Measurements from ENCODE around the gene FALEC.
A peak's percentile ranks its signal among the peaks of the same experiment; 100 is the strongest.

Gene FALEC

DNA sequence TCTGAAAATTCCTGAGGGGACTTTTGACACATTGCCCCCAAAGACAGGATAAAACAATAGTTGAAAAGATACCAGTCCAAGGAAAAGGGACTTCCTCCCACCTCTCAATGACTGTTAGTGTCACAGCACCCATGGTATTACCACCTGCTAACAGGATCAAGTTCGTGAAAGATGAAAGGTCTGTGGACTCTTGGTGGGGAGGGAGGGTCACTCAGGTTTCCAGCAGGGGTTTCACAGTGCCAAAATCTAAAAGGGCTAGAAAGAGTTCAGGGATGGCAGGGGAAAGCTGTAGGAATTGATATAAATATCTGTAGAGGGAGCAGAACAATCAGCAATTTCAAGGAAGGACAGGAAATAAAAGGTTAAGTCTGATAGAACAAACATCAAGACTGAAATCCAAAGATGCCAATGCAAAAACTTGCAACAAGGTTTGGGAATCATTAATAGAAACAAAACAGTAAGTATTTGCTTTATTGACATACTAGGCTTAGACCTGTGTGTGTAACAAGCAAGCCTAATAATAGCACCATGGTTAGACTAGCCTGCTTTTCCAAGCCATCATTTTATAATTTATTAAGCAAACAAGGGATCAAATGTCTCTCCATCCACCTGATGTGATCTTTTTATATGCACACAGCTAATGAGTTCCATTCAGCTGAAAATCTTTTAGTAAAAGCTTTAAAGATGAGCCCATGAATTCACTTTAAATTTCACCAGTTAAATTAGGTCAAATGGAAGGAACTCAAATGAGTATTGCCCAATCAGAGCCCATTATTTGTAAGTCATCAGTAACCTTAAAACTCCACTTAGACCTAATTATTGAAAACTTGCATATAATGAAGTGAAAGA lies 60.2 kb downstream of the FALEC start:
- TF ChIP-seq, protein P1, sequence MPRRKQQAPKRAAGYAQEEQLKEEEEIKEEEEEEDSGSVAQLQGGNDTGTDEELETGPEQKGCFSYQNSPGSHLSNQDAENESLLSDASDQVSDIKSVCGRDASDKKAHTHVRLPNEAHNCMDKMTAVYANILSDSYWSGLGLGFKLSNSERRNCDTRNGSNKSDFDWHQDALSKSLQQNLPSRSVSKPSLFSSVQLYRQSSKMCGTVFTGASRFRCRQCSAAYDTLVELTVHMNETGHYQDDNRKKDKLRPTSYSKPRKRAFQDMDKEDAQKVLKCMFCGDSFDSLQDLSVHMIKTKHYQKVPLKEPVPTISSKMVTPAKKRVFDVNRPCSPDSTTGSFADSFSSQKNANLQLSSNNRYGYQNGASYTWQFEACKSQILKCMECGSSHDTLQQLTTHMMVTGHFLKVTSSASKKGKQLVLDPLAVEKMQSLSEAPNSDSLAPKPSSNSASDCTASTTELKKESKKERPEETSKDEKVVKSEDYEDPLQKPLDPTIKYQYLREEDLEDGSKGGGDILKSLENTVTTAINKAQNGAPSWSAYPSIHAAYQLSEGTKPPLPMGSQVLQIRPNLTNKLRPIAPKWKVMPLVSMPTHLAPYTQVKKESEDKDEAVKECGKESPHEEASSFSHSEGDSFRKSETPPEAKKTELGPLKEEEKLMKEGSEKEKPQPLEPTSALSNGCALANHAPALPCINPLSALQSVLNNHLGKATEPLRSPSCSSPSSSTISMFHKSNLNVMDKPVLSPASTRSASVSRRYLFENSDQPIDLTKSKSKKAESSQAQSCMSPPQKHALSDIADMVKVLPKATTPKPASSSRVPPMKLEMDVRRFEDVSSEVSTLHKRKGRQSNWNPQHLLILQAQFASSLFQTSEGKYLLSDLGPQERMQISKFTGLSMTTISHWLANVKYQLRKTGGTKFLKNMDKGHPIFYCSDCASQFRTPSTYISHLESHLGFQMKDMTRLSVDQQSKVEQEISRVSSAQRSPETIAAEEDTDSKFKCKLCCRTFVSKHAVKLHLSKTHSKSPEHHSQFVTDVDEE (CRISPR knock-in tag; IDR thresholded peaks at IDR 0.05) = no peak
- TF ChIP-seq, protein P2, sequence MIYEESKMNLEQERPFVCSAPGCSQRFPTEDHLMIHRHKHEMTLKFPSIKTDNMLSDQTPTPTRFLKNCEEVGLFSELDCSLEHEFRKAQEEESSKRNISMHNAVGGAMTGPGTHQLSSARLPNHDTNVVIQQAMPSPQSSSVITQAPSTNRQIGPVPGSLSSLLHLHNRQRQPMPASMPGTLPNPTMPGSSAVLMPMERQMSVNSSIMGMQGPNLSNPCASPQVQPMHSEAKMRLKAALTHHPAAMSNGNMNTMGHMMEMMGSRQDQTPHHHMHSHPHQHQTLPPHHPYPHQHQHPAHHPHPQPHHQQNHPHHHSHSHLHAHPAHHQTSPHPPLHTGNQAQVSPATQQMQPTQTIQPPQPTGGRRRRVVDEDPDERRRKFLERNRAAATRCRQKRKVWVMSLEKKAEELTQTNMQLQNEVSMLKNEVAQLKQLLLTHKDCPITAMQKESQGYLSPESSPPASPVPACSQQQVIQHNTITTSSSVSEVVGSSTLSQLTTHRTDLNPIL (CRISPR knock-in tag; IDR thresholded peaks at IDR 0.05; ENCODE audit: low read depth) = peak; percentile 36; the same call in 1 of the 2 replicates
- TF ChIP-seq ZNF565 (CRISPR knock-in tag; conservative IDR thresholded peaks at IDR 0.05; ENCODE audit: low read depth) (no peak), ZFP30 (CRISPR knock-in tag; IDR thresholded peaks at IDR 0.05) (0 out of 2 replicates have a peak, but pooled peaks have one; percentile 9), OSR1 (CRISPR knock-in tag; IDR thresholded peaks at IDR 0.05) (no peak), RARB (CRISPR knock-in tag; IDR thresholded peaks at IDR 0.05) (no peak; the same call in 1 of the 2 replicates), ARNTL (CRISPR knock-in tag; IDR thresholded peaks at IDR 0.05; ENCODE audit: borderline replicate concordance, low read depth) (0 out of 2 replicates have a peak, but pooled peaks have one; percentile 9), TOX (CRISPR knock-in tag; IDR thresholded peaks at IDR 0.05; ENCODE audit: borderline replicate concordance) (peak; percentile 26; the same call in 1 of the 2 replicates), BACH2 (CRISPR knock-in tag; IDR thresholded peaks at IDR 0.05; ENCODE audit: borderline replicate concordance) (no peak), PPARA (CRISPR knock-in tag; IDR thresholded peaks at IDR 0.05; ENCODE audit: borderline replicate concordance) (no peak), ZNF70 (CRISPR knock-in tag; IDR thresholded peaks at IDR 0.05) (no peak), ZNF8 (CRISPR knock-in tag; IDR thresholded peaks at IDR 0.05) (no peak; the same call in 1 of the 2 replicates), ISL1 (CRISPR knock-in tag; IDR thresholded peaks at IDR 0.05) (no peak), SNAI2 (CRISPR knock-in tag; IDR thresholded peaks at IDR 0.05) (no peak), CSDC2 (CRISPR knock-in tag; IDR thresholded peaks at IDR 0.05) (no peak), ZFP3 (CRISPR knock-in tag; IDR thresholded peaks at IDR 0.05) (no peak), TCF4 (CRISPR knock-in tag; IDR thresholded peaks at IDR 0.05; ENCODE audit: borderline replicate concordance) (no peak), GLIS3 (CRISPR knock-in tag; IDR thresholded peaks at IDR 0.05) (no peak), ZC3H10 (CRISPR knock-in tag; IDR thresholded peaks at IDR 0.05) (peak; percentile 33; the same call in 1 of the 2 replicates), ESRRG (CRISPR knock-in tag; IDR thresholded peaks at IDR 0.05) (no peak)
- TF ChIP-seq, protein P3, sequence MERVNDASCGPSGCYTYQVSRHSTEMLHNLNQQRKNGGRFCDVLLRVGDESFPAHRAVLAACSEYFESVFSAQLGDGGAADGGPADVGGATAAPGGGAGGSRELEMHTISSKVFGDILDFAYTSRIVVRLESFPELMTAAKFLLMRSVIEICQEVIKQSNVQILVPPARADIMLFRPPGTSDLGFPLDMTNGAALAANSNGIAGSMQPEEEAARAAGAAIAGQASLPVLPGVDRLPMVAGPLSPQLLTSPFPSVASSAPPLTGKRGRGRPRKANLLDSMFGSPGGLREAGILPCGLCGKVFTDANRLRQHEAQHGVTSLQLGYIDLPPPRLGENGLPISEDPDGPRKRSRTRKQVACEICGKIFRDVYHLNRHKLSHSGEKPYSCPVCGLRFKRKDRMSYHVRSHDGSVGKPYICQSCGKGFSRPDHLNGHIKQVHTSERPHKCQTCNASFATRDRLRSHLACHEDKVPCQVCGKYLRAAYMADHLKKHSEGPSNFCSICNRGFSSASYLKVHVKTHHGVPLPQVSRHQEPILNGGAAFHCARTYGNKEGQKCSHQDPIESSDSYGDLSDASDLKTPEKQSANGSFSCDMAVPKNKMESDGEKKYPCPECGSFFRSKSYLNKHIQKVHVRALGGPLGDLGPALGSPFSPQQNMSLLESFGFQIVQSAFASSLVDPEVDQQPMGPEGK (CRISPR knock-in tag; IDR thresholded peaks at IDR 0.05; ENCODE audit: borderline replicate concordance) = no peak
- TF ChIP-seq, protein P4, sequence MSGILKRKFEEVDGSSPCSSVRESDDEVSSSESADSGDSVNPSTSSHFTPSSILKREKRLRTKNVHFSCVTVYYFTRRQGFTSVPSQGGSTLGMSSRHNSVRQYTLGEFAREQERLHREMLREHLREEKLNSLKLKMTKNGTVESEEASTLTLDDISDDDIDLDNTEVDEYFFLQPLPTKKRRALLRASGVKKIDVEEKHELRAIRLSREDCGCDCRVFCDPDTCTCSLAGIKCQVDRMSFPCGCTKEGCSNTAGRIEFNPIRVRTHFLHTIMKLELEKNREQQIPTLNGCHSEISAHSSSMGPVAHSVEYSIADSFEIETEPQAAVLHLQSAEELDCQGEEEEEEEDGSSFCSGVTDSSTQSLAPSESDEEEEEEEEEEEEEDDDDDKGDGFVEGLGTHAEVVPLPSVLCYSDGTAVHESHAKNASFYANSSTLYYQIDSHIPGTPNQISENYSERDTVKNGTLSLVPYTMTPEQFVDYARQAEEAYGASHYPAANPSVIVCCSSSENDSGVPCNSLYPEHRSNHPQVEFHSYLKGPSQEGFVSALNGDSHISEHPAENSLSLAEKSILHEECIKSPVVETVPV (CRISPR knock-in tag; IDR thresholded peaks at IDR 0.05) = no peak; the same call in 1 of the 2 replicates
- TF ChIP-seq, protein P5, sequence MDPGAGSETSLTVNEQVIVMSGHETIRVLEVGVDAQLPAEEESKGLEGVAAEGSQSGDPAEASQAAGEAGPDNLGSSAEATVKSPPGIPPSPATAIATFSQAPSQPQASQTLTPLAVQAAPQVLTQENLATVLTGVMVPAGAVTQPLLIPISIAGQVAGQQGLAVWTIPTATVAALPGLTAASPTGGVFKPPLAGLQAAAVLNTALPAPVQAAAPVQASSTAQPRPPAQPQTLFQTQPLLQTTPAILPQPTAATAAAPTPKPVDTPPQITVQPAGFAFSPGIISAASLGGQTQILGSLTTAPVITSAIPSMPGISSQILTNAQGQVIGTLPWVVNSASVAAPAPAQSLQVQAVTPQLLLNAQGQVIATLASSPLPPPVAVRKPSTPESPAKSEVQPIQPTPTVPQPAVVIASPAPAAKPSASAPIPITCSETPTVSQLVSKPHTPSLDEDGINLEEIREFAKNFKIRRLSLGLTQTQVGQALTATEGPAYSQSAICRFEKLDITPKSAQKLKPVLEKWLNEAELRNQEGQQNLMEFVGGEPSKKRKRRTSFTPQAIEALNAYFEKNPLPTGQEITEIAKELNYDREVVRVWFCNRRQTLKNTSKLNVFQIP (CRISPR knock-in tag; IDR thresholded peaks at IDR 0.05; ENCODE audit: borderline replicate concordance, low read depth) = no peak
- no peak for ATAC-seq

DNA sequence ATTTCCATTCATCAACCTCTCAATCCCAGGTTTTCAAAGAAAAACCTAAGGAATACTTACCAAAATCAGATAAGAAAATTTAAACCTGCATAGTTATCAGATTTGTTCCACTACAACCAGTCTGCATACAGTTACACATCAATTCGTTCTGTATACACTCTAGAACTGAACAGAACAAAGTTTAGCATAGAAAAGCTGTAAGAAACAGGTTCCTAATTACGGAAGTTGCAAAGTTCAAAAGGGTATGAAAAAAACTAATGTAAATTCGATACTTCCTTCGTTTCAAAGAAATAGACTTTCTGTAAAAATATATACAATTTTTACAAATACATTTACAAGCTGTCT lies 60.8 kb downstream of the FALEC start:
- ATAC-seq = no peak
- TF ChIP-seq, protein P1 (CRISPR knock-in tag; IDR thresholded peaks at IDR 0.05) = no peak
- no peak for TF ChIP-seq SNAI2 (CRISPR knock-in tag; IDR thresholded peaks at IDR 0.05)
- no peak; the same call in 1 of the 2 replicates for TF ChIP-seq TOX (CRISPR knock-in tag; IDR thresholded peaks at IDR 0.05; ENCODE audit: borderline replicate concordance)
- TF ChIP-seq, protein P4 (CRISPR knock-in tag; IDR thresholded peaks at IDR 0.05) = no peak
- TF ChIP-seq RARB (CRISPR knock-in tag; IDR thresholded peaks at IDR 0.05) = no peak
- no peak for TF ChIP-seq ESRRG (CRISPR knock-in tag; IDR thresholded peaks at IDR 0.05)
- TF ChIP-seq, protein P3 (CRISPR knock-in tag; IDR thresholded peaks at IDR 0.05; ENCODE audit: borderline replicate concordance) = no peak
